HCT116 (cell line): ENCODE data around the gene TCF20.

Experiments used
- CTCF ChIP-seq, 3 experiments: fragments of 200-600 bp in 1 of 3; sonication (generic) in 1 of 3; IDR thresholded peaks in 2 of 3; conservative IDR thresholded peaks in 1 of 3; 2 replicates each; pipeline ENCODE4 v1.5.1; 2012 to 2017; ENCODE audit warnings: low read depth in 2 of 3, low read length in 2 of 3, antibody characterized with exemption in 1 of 3, borderline replicate concordance in 1 of 3, control low read depth in 1 of 3, mild to moderate bottlenecking in 1 of 3, mixed read lengths in 1 of 3, mixed run types in 1 of 3, moderate library complexity in 1 of 3; ENCODE audit not compliant: insufficient read depth in 1 of 3
- POLR2A ChIP-seq: IDR thresholded peaks from 2 replicates; pipeline ENCODE4 v1.7.0; 2011; ENCODE audit warnings: borderline replicate concordance; ENCODE audit not compliant: insufficient read depth, insufficient read length; ENCODE audit errors: extremely low read depth
- SIN3A ChIP-seq: IDR thresholded peaks from 2 replicates; pipeline ENCODE4 v1.6.1; 2012; ENCODE audit warnings: low read depth

GRCh38 chr22:42268852-42269410 lies 1.5 kb downstream of the TCF20 start:
- TF ChIP-seq POLR2A: no peak
- no peak for TF ChIP-seq SIN3A
- TF ChIP-seq CTCF (IDR thresholded peaks at IDR 0.05 in 2 of 3, conservative IDR thresholded peaks at IDR 0.05 in 1 of 3; ENCODE audit: borderline replicate concordance in 1 of 3, insufficient read depth in 1 of 3, low read depth in 2 of 3, low read length in 2 of 3): no peak
